HEK293 (cell line): ENCODE results near the gene CMTM8.

ENCODE experiments used
- CTCF ChIA-PET: fragments of 350-600 bp; formaldehyde crosslinking; extraction: SDS; loops from one replicate; lab custom pipeline; 2021; ENCODE audit warnings: antibody characterized with exemption; lab: Yijun Ruan, JAX
- POLR2A ChIA-PET: fragments of 300-600 bp; formaldehyde crosslinking; extraction: SDS; loops from one replicate; lab custom pipeline; 2020; ENCODE audit warnings: antibody characterized with exemption, inconsistent platforms; lab: Yijun Ruan, JAX
- H3K27ac ChIP-seq: fragments of 200-500 bp; sonication (Bioruptor generic); 2 replicates; pipeline ENCODE4 v1.5.1; 2014; ENCODE audit warnings: low read depth, low read length, control low read depth, inconsistent platforms; ENCODE audit errors: extremely low read depth
- H3K36me3 ChIP-seq, 2 experiments: fragments of 200-500 bp in 1 of 2; sonication (Bioruptor generic) in 1 of 2; 1 replicate in 1 of 2; 2 replicates in 1 of 2; pipeline ENCODE4 v1.5.1; 2014 to 2017; ENCODE audit warnings: inconsistent platforms in 2 of 2, low read length in 2 of 2; ENCODE audit not compliant: control insufficient read depth in 2 of 2, insufficient read depth in 1 of 2
- H3K4me1 ChIP-seq: fragments of 200-500 bp; sonication (Bioruptor generic); 2 replicates; pipeline ENCODE4 v1.5.1; 2014; ENCODE audit warnings: mild to moderate bottlenecking, low read length, inconsistent platforms; ENCODE audit not compliant: control insufficient read depth, insufficient read depth
- H3K4me3 ChIP-seq: 2 replicates; pipeline ENCODE4 v1.5.1; 2011; ENCODE audit warnings: low read depth, mild to moderate bottlenecking, control low read depth, low read length, moderate library complexity
- H3K9me3 ChIP-seq: fragments of 200-500 bp; sonication (Bioruptor generic); 2 replicates; pipeline ENCODE4 v1.5.1; 2014; ENCODE audit warnings: low read depth, low read length, inconsistent platforms; ENCODE audit not compliant: control insufficient read depth, insufficient read depth
- BCL11B ChIP-seq: fragments of 450-650 bp; formaldehyde crosslinking; IDR thresholded peaks from 2 replicates; pipeline ENCODE4 v1.5.1; 2016; ENCODE audit warnings: low read depth, missing biosample characterization, missing genetic modification characterization
- FEZF1 ChIP-seq: fragments of 450-650 bp; formaldehyde crosslinking; IDR thresholded peaks from 2 replicates; pipeline ENCODE4 v1.5.1; 2016; ENCODE audit warnings: missing biosample characterization, missing genetic modification characterization
- MYNN ChIP-seq: fragments of 450-650 bp; formaldehyde crosslinking; IDR thresholded peaks from 2 replicates; pipeline ENCODE4 v1.5.1; 2016; ENCODE audit warnings: missing biosample characterization, missing genetic modification characterization, borderline replicate concordance
- REPIN1 ChIP-seq: fragments of 450-650 bp; formaldehyde crosslinking; IDR thresholded peaks from 2 replicates; pipeline ENCODE4 v1.5.1; 2017; ENCODE audit warnings: missing biosample characterization, missing genetic modification characterization, low read depth
- SETDB1 ChIP-seq: IDR thresholded peaks from one replicate; pipeline ENCODE4 v1.6.1; 2017; ENCODE audit warnings: mild to moderate bottlenecking, low read length, moderate library complexity, mixed read lengths; ENCODE audit not compliant: insufficient read length
- ZNF155 ChIP-seq: fragments of 450-650 bp; formaldehyde crosslinking; IDR thresholded peaks from 2 replicates; pipeline ENCODE4 v1.5.1; 2016; ENCODE audit warnings: missing biosample characterization, missing genetic modification characterization
- ZNF16 ChIP-seq: fragments of 450-650 bp; formaldehyde crosslinking; IDR thresholded peaks from 2 replicates; pipeline ENCODE4 v1.5.1; 2016; ENCODE audit warnings: low read depth, missing biosample characterization, missing genetic modification characterization
- ZNF223 ChIP-seq: fragments of 450-650 bp; formaldehyde crosslinking; IDR thresholded peaks from 2 replicates; pipeline ENCODE4 v1.5.1; 2016; ENCODE audit warnings: missing biosample characterization, missing genetic modification characterization
- ZNF274 ChIP-seq, 2 experiments: fragments of 200-500 bp in 1 of 2; fragments of 450-650 bp in 1 of 2; sonication (Bioruptor generic) in 1 of 2; formaldehyde crosslinking in 1 of 2; IDR thresholded peaks; 2 replicates each; pipeline versions ENCODE4 v1.5.1 to v1.6.1; 2014 to 2016; ENCODE audit warnings: borderline replicate concordance in 1 of 2, inconsistent platforms in 1 of 2, low read length in 1 of 2, missing biosample characterization in 1 of 2, missing genetic modification characterization in 1 of 2
- ZNF549 ChIP-seq: fragments of 450-650 bp; IDR thresholded peaks from 2 replicates; pipeline ENCODE4 v1.5.1; 2018; ENCODE audit warnings: missing biosample characterization, missing genetic modification characterization, mild to moderate bottlenecking, inconsistent platforms, moderate library complexity
- ZNF664 ChIP-seq: fragments of 450-650 bp; formaldehyde crosslinking; IDR thresholded peaks from 2 replicates; pipeline ENCODE4 v1.5.1; 2016; ENCODE audit warnings: missing biosample characterization, missing genetic modification characterization
- ZNF701 ChIP-seq: fragments of 450-650 bp; formaldehyde crosslinking; IDR thresholded peaks from 2 replicates; pipeline ENCODE4 v1.5.1; 2016; ENCODE audit warnings: missing biosample characterization, missing genetic modification characterization
- ZNF707 ChIP-seq: fragments of 450-650 bp; formaldehyde crosslinking; IDR thresholded peaks from 2 replicates; pipeline ENCODE4 v1.5.1; 2016; ENCODE audit warnings: missing biosample characterization, missing genetic modification characterization
- ZNF792 ChIP-seq: fragments of 450-650 bp; formaldehyde crosslinking; IDR thresholded peaks from 2 replicates; pipeline ENCODE4 v1.5.1; 2016; ENCODE audit warnings: missing biosample characterization, missing genetic modification characterization
- TF ChIP-seq, protein P1 (sequence below): fragments of 450-650 bp; formaldehyde crosslinking; IDR thresholded peaks from 2 replicates; pipeline ENCODE4 v1.5.1; 2017; ENCODE audit warnings: missing biosample characterization, missing genetic modification characterization
- TF ChIP-seq, protein P2 (sequence below): fragments of 450-650 bp; formaldehyde crosslinking; optimal IDR thresholded peaks from 2 replicates; pipeline ENCODE3; 2016; ENCODE audit warnings: missing biosample characterization, mild to moderate bottlenecking, missing genetic modification characterization
- TF ChIP-seq, protein P3 (sequence below): fragments of 450-650 bp; formaldehyde crosslinking; IDR thresholded peaks from 2 replicates; pipeline ENCODE4 v1.5.1; 2016; ENCODE audit warnings: missing biosample characterization, missing genetic modification characterization
- TF ChIP-seq, protein P4 (sequence below): fragments of 450-650 bp; formaldehyde crosslinking; IDR thresholded peaks from 2 replicates; pipeline ENCODE4 v1.5.1; 2016; ENCODE audit warnings: missing biosample characterization, missing genetic modification characterization
- TF ChIP-seq, protein P5 (sequence below): fragments of 450-650 bp; formaldehyde crosslinking; conservative IDR thresholded peaks from 2 replicates; pipeline ENCODE4 v1.5.1; 2016; ENCODE audit warnings: low read depth, missing biosample characterization, missing genetic modification characterization

The CMTM8 gene

DNA sequence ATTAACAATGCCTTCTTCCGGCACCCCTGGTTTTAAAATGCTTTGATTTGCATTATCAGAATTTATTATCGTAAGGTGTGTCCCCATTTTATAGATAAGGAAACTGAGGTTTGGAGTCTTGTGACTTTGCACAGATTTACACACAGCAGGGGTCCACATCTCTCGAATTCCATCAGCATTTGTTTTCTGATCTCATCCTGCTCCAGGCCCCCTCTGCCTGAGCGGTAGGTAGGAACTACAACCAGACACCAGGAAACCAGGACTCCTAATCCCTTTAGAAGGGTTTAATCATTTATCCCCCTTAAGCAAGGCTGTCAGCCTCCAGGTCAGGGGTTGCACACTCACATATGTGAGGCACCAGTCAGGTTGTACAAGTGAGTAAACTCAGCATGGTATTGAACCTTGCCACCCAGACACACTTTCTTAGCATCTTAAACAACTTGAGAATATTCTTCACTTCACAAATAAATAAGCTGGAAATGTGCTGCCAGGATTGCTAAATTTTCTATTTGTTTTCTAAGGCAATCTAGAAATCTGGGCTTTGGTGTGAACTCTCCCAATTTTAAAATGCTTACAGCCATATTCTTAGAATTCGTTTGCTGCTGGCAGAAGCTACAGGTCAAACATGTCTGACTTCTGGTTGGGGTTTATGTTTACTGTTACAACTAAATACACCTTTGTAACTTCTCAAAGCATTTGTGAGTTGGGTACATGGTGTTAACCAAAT is 121.4 kb downstream of the CMTM8 start:
- Histone ChIP-seq H3K4me1 (no peaks in the 10 kb centered on the region), H3K36me3 (peaks cover 0 to 9% of the 10 kb centered on the region in 2 experiments; a peak in 2 of 3 replicates), H3K27ac (no peak overlapping the region), H3K4me3 (no peak overlapping the region), H3K9me3 (no peaks in the 10 kb centered on the region)
- TF ChIP-seq ZNF792 = no peak
- TF ChIP-seq ZNF16 (tag by site-specific recombination) = no peak
- no peak for TF ChIP-seq ZNF549
- TF ChIP-seq, protein P1, sequence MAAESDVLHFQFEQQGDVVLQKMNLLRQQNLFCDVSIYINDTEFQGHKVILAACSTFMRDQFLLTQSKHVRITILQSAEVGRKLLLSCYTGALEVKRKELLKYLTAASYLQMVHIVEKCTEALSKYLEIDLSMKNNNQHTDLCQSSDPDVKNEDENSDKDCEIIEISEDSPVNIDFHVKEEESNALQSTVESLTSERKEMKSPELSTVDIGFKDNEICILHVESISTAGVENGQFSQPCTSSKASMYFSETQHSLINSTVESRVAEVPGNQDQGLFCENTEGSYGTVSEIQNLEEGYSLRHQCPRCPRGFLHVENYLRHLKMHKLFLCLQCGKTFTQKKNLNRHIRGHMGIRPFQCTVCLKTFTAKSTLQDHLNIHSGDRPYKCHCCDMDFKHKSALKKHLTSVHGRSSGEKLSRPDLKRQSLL (tag by site-specific recombination) = no peak
- TF ChIP-seq, protein P2, sequence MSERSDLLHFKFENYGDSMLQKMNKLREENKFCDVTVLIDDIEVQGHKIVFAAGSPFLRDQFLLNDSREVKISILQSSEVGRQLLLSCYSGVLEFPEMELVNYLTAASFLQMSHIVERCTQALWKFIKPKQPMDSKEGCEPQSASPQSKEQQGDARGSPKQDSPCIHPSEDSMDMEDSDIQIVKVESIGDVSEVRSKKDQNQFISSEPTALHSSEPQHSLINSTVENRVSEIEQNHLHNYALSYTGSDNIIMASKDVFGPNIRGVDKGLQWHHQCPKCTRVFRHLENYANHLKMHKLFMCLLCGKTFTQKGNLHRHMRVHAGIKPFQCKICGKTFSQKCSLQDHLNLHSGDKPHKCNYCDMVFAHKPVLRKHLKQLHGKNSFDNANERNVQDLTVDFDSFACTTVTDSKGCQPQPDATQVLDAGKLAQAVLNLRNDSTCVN (tag by site-specific recombination) = no peak
- no peak for TF ChIP-seq ZNF223 (tag by site-specific recombination)
- TF ChIP-seq REPIN1 (tag by site-specific recombination) = no peak
- TF ChIP-seq ZNF274 (IDR thresholded peaks at IDR 0.05; ENCODE audit: low read length) = no peak
- TF ChIP-seq ZNF274 (tag by site-specific recombination; IDR thresholded peaks at IDR 0.05; ENCODE audit: borderline replicate concordance) = no peak
- no peak for TF ChIP-seq ZNF707
- TF ChIP-seq MYNN (tag by site-specific recombination) = no peak
- TF ChIP-seq ZNF664 (tag by site-specific recombination) = no peak
- POLR2A ChIA-PET = no interaction called here
- CTCF ChIA-PET = interaction anchor here (0.6 kb wide), 1 partner anchor 265 kb away, joined by 3 read pairs; no protein-coding TSS in a partner anchor

DNA sequence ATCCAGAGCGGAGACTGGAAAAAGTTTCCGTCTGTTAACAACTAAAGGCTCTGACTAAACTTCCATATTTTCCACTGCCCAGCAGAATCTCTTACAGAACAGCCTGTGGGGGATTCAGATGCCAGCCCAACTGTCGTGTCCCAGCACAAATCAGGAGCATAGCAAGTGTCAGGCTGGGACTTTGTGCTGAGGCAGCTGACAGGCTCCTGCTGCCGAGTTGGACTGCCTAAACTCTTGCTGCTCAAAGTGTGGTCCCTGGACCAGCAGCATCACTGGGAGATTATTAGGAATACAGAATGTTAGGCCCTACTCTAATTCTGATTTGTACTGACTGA is 122.0 kb downstream of the CMTM8 start:
- CTCF ChIA-PET = interaction anchor here (0.8 kb wide), 1 partner anchor 63 kb away, joined by 3 read pairs; no protein-coding TSS in a partner anchor
- no peaks in the 10 kb centered on the region for H3K9me3 ChIP-seq
- H3K4me1 ChIP-seq = no peaks in the 10 kb centered on the region
- no peak overlapping the region for H3K27ac ChIP-seq
- no peak for TF ChIP-seq ZNF155
- TF ChIP-seq, protein P3, sequence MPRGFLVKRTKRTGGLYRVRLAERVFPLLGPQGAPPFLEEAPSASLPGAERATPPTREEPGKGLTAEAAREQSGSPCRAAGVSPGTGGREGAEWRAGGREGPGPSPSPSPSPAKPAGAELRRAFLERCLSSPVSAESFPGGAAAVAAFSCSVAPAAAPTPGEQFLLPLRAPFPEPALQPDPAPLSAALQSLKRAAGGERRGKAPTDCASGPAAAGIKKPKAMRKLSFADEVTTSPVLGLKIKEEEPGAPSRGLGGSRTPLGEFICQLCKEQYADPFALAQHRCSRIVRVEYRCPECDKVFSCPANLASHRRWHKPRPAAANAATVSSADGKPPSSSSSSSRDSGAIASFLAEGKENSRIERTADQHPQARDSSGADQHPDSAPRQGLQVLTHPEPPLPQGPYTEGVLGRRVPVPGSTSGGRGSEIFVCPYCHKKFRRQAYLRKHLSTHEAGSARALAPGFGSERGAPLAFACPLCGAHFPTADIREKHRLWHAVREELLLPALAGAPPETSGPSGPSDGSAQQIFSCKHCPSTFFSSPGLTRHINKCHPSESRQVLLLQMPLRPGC (tag by site-specific recombination) = no peak
- TF ChIP-seq ZNF701 (tag by site-specific recombination) = no peak
- TF ChIP-seq FEZF1 = no peak
- TF ChIP-seq BCL11B (tag by site-specific recombination) = no peak
- peaks cover 0 to 9% of the 10 kb centered on the region in 2 experiments; a peak in 2 of 3 replicates for H3K36me3 ChIP-seq
- POLR2A ChIA-PET = no interaction called here
- no peak overlapping the region for H3K4me3 ChIP-seq

DNA sequence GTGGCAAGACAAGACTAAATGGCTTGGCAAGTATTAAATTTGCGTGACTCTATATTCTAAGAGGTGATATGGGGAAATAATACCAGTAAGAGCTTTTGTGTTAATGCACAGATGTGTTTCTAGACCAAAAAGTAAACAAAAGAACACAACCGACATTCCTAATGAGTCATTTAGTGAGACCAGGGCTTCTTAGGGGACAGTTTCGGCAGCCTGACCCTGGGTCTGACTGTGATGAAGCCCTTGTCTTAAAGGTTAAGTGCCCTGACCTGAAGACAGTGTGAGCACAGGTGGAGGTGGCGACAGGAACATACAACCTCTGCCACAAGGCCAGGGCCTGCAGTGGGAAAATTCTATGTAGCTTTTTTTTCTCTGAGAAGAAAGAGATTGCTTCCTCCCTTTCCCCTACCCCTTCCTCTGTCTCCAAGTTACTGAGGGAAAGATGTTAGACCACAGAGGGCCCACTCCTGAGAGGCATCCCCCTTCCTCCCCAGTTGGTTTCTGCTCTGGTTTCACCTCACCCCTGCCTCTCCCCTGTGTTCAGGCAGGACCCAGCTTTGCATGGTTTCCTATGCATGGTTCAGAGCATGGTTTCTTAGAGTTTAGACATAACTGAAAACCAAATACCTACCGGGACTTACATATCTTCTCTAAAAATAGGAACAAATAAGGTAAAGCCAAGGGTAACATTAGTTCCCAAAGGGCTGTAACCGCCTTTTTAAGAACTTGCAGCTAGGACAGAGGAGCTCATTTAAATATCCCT is 128.3 kb downstream of the CMTM8 start:
- H3K4me1 ChIP-seq = no peaks in the 10 kb centered on the region
- H3K27ac ChIP-seq = no peak overlapping the region
- H3K9me3 ChIP-seq = no peaks in the 10 kb centered on the region
- no peak overlapping the region for H3K4me3 ChIP-seq
- POLR2A ChIA-PET = no interaction called here
- CTCF ChIA-PET = interaction anchor here (0.7 to 1.0 kb wide), 4 partner anchors 9 to 189 kb away, joined by 3 to 4 read pairs (median 4); no protein-coding TSS in a partner anchor
- peaks cover 0 to 3% of the 10 kb centered on the region in 2 experiments; a peak in 2 of 3 replicates for H3K36me3 ChIP-seq
- TF ChIP-seq, protein P4, sequence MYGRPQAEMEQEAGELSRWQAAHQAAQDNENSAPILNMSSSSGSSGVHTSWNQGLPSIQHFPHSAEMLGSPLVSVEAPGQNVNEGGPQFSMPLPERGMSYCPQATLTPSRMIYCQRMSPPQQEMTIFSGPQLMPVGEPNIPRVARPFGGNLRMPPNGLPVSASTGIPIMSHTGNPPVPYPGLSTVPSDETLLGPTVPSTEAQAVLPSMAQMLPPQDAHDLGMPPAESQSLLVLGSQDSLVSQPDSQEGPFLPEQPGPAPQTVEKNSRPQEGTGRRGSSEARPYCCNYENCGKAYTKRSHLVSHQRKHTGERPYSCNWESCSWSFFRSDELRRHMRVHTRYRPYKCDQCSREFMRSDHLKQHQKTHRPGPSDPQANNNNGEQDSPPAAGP (tag by site-specific recombination) = no peak
- TF ChIP-seq SETDB1 = no peak
- TF ChIP-seq, protein P5, sequence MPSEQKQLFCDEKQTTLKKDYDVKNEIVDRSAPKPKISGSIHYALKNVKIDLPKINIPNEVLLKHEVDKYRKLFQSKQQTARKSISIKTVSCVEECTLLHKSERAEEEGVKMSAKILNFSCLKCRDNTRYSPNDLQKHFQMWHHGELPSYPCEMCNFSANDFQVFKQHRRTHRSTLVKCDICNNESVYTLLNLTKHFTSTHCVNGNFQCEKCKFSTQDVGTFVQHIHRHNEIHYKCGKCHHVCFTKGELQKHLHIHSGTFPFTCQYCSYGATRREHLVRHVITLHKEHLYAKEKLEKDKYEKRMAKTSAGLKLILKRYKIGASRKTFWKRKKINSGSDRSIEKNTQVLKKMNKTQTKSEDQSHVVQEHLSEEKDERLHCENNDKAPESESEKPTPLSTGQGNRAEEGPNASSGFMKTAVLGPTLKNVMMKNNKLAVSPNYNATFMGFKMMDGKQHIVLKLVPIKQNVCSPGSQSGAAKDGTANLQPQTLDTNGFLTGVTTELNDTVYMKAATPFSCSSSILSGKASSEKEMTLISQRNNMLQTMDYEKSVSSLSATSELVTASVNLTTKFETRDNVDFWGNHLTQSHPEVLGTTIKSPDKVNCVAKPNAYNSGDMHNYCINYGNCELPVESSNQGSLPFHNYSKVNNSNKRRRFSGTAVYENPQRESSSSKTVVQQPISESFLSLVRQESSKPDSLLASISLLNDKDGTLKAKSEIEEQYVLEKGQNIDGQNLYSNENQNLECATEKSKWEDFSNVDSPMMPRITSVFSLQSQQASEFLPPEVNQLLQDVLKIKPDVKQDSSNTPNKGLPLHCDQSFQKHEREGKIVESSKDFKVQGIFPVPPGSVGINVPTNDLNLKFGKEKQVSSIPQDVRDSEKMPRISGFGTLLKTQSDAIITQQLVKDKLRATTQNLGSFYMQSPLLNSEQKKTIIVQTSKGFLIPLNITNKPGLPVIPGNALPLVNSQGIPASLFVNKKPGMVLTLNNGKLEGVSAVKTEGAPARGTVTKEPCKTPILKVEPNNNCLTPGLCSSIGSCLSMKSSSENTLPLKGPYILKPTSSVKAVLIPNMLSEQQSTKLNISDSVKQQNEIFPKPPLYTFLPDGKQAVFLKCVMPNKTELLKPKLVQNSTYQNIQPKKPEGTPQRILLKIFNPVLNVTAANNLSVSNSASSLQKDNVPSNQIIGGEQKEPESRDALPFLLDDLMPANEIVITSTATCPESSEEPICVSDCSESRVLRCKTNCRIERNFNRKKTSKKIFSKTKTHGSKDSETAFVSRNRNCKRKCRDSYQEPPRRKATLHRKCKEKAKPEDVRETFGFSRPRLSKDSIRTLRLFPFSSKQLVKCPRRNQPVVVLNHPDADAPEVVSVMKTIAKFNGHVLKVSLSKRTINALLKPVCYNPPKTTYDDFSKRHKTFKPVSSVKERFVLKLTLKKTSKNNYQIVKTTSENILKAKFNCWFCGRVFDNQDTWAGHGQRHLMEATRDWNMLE (tag by site-specific recombination) = no peak
